Endothelial cell (in vitro differentiated cells): ENCODE measurements around the gene COL11A1. TPM values are rescaled to one million over a fixed set of nuclear protein-coding genes. Genes with fewer than 3 reads are reported as not detected.

Experiments
- DNase-seq: peaks from one replicate; pipeline ENCODE4 v3.0.0; 2021; ENCODE audit warnings: low spot score
- H3K27ac Mint-ChIP-seq: one replicate; pipeline ENCODE4 v1.8.0; 2021; ENCODE audit warnings: mixed read lengths, inconsistent platforms; ENCODE audit not compliant: unreplicated experiment
- H3K27me3 Mint-ChIP-seq: one replicate; pipeline ENCODE4 v1.8.0; 2021; ENCODE audit warnings: mild to moderate bottlenecking, moderate library complexity, mixed read lengths, inconsistent platforms; ENCODE audit not compliant: unreplicated experiment
- H3K36me3 Mint-ChIP-seq: one replicate; pipeline ENCODE4 v1.8.0; 2021; ENCODE audit warnings: mild to moderate bottlenecking, low read depth, mixed read lengths, inconsistent platforms; ENCODE audit not compliant: unreplicated experiment
- H3K4me1 Mint-ChIP-seq: one replicate; pipeline ENCODE4 v1.8.0; 2021; ENCODE audit warnings: mild to moderate bottlenecking, mixed read lengths, inconsistent platforms; ENCODE audit not compliant: unreplicated experiment
- H3K4me3 Mint-ChIP-seq: one replicate; pipeline ENCODE4 v1.8.0; 2021; ENCODE audit warnings: mild to moderate bottlenecking, mixed read lengths, inconsistent platforms; ENCODE audit not compliant: unreplicated experiment
- H3K9me3 Mint-ChIP-seq: one replicate; pipeline ENCODE4 v1.8.0; 2021; ENCODE audit warnings: mixed read lengths, inconsistent platforms; ENCODE audit not compliant: unreplicated experiment
- total RNA-seq: library from RNA; stranded (reverse); fragmentation: NEBNext Ultra II Directional; extraction: Animal tissue kit (Norgen Biotek cat#: 25700); gene quantifications from one replicate; pipeline ENCODE4 v1.2.1, GENCODE V29; 2021; ENCODE audit not compliant: unreplicated experiment
- TF ChIP-seq, protein P1 (sequence below): fragments of 200-600 bp; sonication (generic); IDR thresholded peaks from one replicate; pipeline ENCODE4 v1.5.0; 2021; ENCODE audit warnings: antibody characterized with exemption; ENCODE audit not compliant: unreplicated experiment

Gene COL11A1
- total RNA-seq, 1 donor from 2014 or later, result 9.2 TPM

- Mint-ChIP-seq H3K4me1 (no peaks in the 10 kb centered on the region), H3K36me3 (no peaks in the 10 kb centered on the region), H3K27ac (no peak overlapping the region), H3K4me3 (no peak overlapping the region), H3K9me3 (no peaks in the 10 kb centered on the region), H3K27me3 (peaks cover 1% of the 10 kb centered on the region)
- TF ChIP-seq, protein P1, sequence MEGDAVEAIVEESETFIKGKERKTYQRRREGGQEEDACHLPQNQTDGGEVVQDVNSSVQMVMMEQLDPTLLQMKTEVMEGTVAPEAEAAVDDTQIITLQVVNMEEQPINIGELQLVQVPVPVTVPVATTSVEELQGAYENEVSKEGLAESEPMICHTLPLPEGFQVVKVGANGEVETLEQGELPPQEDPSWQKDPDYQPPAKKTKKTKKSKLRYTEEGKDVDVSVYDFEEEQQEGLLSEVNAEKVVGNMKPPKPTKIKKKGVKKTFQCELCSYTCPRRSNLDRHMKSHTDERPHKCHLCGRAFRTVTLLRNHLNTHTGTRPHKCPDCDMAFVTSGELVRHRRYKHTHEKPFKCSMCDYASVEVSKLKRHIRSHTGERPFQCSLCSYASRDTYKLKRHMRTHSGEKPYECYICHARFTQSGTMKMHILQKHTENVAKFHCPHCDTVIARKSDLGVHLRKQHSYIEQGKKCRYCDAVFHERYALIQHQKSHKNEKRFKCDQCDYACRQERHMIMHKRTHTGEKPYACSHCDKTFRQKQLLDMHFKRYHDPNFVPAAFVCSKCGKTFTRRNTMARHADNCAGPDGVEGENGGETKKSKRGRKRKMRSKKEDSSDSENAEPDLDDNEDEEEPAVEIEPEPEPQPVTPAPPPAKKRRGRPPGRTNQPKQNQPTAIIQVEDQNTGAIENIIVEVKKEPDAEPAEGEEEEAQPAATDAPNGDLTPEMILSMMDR, result no peak
- no peak for DNase-seq
These were observed 211.6 kb downstream of the COL11A1 start for GRCh38 chr1:102896771-102897170.

DNA sequence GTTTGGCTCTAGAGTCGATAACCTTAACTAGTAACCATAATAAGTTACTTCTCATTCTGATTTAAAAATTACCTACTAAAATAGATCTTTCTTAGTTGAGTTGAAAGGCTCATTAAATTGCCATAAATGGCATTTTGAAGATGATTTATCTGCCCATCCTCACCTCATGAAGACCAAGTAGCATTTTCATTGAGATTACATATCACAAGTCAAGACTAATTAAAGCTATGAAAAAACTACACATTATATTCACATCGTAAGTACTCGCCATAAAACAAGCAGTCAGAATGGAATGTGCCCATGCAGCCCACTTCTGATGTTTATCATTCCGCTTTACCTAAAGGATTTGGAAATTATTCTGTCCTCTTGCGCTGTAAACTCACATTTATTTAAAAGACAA lies 212.0 kb downstream of the COL11A1 start:
- Mint-ChIP-seq H3K27me3 (peaks cover 1% of the 10 kb centered on the region), H3K9me3 (no peaks in the 10 kb centered on the region), H3K4me3 (no peak overlapping the region), H3K36me3 (no peaks in the 10 kb centered on the region), H3K4me1 (no peaks in the 10 kb centered on the region), H3K27ac (no peak overlapping the region)
- DNase-seq, result no peak
- TF ChIP-seq, protein P1, result no peak

DNA sequence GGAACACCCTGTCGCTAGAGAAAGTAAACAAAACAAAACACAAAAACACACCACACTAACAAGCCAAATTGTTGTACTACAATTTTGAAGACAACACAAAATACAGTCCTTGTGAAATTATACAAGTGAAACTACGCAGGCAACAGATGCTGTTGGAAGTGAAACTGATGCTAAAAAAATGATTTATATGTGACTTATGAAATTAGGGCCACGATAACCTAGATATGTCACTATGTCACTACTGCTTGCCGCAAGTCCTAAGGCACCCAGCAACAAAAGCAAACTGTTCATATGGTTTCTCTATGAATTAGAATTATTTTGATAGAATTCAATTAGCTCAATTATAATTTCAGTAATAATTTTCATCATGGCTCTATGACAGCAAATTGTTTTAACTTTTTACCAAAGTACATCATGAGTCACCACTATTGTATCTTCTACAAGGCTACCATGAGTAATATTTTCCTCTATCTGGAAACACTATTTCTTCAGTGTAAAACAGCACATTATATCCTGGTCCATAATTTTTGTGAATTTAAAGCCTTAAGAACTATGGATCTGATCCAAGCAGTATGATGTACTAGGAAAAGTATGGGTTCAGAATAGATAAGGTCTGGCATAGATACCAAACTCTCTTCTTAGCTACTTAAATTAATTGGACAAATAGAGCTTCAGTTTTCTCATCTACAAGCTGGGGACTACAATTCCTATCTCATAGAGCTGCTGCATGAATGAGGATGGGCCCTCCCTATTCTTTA lies 216.3 kb downstream of the COL11A1 start:
- no peak overlapping the region for H3K27ac Mint-ChIP-seq
- H3K4me3 Mint-ChIP-seq, result no peak overlapping the region
- H3K36me3 Mint-ChIP-seq, result no peaks in the 10 kb centered on the region
- no peaks in the 10 kb centered on the region for H3K9me3 Mint-ChIP-seq
- H3K27me3 Mint-ChIP-seq, result no peaks in the 10 kb centered on the region
- no peaks in the 10 kb centered on the region for H3K4me1 Mint-ChIP-seq
- no peak for DNase-seq
- TF ChIP-seq, protein P1, result no peak

DNA sequence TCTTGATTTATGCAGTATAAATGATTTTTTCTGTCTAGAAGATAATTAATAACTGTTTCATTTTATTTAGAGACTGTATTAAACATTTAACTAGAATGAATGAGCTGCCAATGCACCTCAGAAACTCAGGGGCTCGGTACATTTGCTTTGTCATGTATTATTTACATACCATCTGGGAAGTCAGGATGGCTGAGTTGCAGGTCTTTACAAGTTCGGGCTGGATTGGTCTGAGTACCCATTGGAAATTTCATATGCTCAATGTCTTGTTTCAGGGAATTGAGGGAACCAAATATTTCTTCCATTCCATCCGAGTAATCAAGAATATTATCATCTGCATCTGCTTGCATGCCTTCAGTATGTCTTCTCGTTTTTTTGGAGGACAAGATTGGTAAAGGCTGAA lies 221.7 kb downstream of the COL11A1 start:
- H3K27ac Mint-ChIP-seq, result no peak overlapping the region
- H3K36me3 Mint-ChIP-seq, result no peaks in the 10 kb centered on the region
- H3K4me1 Mint-ChIP-seq, result peaks cover 3% of the 10 kb centered on the region
- H3K4me3 Mint-ChIP-seq, result no peak overlapping the region
- H3K9me3 Mint-ChIP-seq, result no peaks in the 10 kb centered on the region
- H3K27me3 Mint-ChIP-seq, result no peaks in the 10 kb centered on the region
- TF ChIP-seq, protein P1, result no peak
- no peak for DNase-seq

- DNase-seq, result no peak
- H3K27me3 Mint-ChIP-seq, result no peaks in the 10 kb centered on the region
- TF ChIP-seq, protein P1, result no peak
- no peak overlapping the region for H3K4me3 Mint-ChIP-seq
- H3K27ac Mint-ChIP-seq, result no peak overlapping the region
- H3K9me3 Mint-ChIP-seq, result no peaks in the 10 kb centered on the region
- peaks cover 3% of the 10 kb centered on the region for H3K4me1 Mint-ChIP-seq
- no peaks in the 10 kb centered on the region for H3K36me3 Mint-ChIP-seq
These were observed 224.1 kb downstream of the COL11A1 start for GRCh38 chr1:102884238-102884637.
